A673 (cell line): ENCODE measurements around the gene GLCCI1. TPM values are rescaled to one million over a fixed set of nuclear protein-coding genes. Genes with fewer than 3 reads are reported as not detected.

Experiments
- BruUV-seq: library from RNA; stranded (reverse); fragments of 400-500 nt; replicated peaks from 2 replicates; lab custom pipeline; 2021; lab: Mats Ljungman, UMichigan
- CTCF ChIA-PET: fragments of 300-600 bp; sonication (Branson Sonifier 250); formaldehyde crosslinking; loops from one replicate; lab custom pipeline; 2022; ENCODE audit warnings: antibody characterized with exemption; lab: Charles Lee
- POLR2A ChIA-PET: fragments of 300-600 bp; sonication (Branson Sonifier 250); formaldehyde crosslinking; loops from one replicate; lab custom pipeline; 2022; ENCODE audit warnings: antibody characterized with exemption; ENCODE audit not compliant: low non-redundant PET; lab: Charles Lee
- DNase-seq: peaks from one replicate; pipeline ENCODE4 v3.0.0-alpha.2; 2015; ENCODE audit warnings: low spot score
- H3K27ac ChIP-seq: fragments of 200-600 bp; sonication (generic); 2 replicates; pipeline ENCODE4 v1.5.1; 2016; ENCODE audit warnings: mixed run types, low read depth, mild to moderate bottlenecking, mixed read lengths, antibody characterized with exemption, low read length; ENCODE audit not compliant: poor library complexity, severe bottlenecking
- H3K27me3 ChIP-seq: fragments of 200-600 bp; sonication (generic); replicated peaks from 2 replicates; pipeline ENCODE4 v1.6.1; 2017; ENCODE audit warnings: mixed run types, low read depth, mild to moderate bottlenecking, mixed read lengths, antibody characterized with exemption, low read length; ENCODE audit not compliant: insufficient read depth, poor library complexity
- H3K36me3 ChIP-seq: fragments of 200-600 bp; sonication (generic); 2 replicates; pipeline ENCODE4 v1.6.1; 2016; ENCODE audit warnings: mixed run types, mild to moderate bottlenecking, mixed read lengths, antibody characterized with exemption, low read length; ENCODE audit not compliant: insufficient read depth, poor library complexity, severe bottlenecking
- H3K4me1 ChIP-seq: fragments of 200-600 bp; sonication (generic); 2 replicates; pipeline ENCODE4 v1.6.1; 2017; ENCODE audit warnings: mixed run types, mild to moderate bottlenecking, mixed read lengths, antibody characterized with exemption, low read length; ENCODE audit not compliant: insufficient read depth, poor library complexity, severe bottlenecking
- H3K4me3 ChIP-seq: fragments of 200-600 bp; sonication (generic); 2 replicates; pipeline ENCODE4 v1.5.1; 2016; ENCODE audit warnings: low read depth, mixed run types, mild to moderate bottlenecking, mixed read lengths, low read length; ENCODE audit not compliant: poor library complexity, severe bottlenecking
- H3K9me3 ChIP-seq: fragments of 200-600 bp; sonication (generic); 2 replicates; pipeline ENCODE4 v1.6.1; 2016; ENCODE audit warnings: mixed run types, low read depth, mild to moderate bottlenecking, mixed read lengths, antibody characterized with exemption, low read length; ENCODE audit not compliant: poor library complexity, severe bottlenecking
- CTCF ChIP-seq: fragments of 300-800, 200-600 bp; sonication (generic); conservative IDR thresholded peaks from 2 replicates; pipeline ENCODE4 v1.5.1; 2017; ENCODE audit warnings: low read depth, mild to moderate bottlenecking, antibody characterized with exemption, low read length, moderate library complexity, mixed read lengths
- EZH2 ChIP-seq: fragments of 200-600 bp; sonication (generic); IDR thresholded peaks from 2 replicates; pipeline ENCODE4 v1.6.1; 2017; ENCODE audit warnings: borderline replicate concordance, low read depth, mild to moderate bottlenecking, mixed read lengths, antibody characterized with exemption, low read length; ENCODE audit not compliant: poor library complexity, severe bottlenecking
- intact Hi-C: fragments of 100-400 bp; cut with micrococcal nuclease; formaldehyde crosslinking; loops from one replicate; pipeline ENCODE4 v1.10.0; 2022; ENCODE audit not compliant: unreplicated experiment
- total RNA-seq: library from RNA; stranded (reverse); gene quantifications from 2 replicates; pipeline ENCODE4 v1.2.3, GENCODE V29; 2021

GLCCI1 gene
- total RNA-seq, 1 experiment from 2014 or later: 6.9 TPM

- H3K27me3 ChIP-seq: no peaks in the 10 kb centered on the region
- no peak overlapping the region for H3K27ac ChIP-seq
- intact Hi-C loops: no loop called here
- H3K4me1 ChIP-seq: no peaks in the 10 kb centered on the region
- no peaks in the 10 kb centered on the region for H3K9me3 ChIP-seq
- no peaks in the 10 kb centered on the region for H3K36me3 ChIP-seq
- H3K4me3 ChIP-seq: no peak overlapping the region
- no TSS peak for BruUV-seq
- CTCF ChIA-PET: no interaction called here
- POLR2A ChIA-PET: no interaction called here
- DNase-seq: no peak
- TF ChIP-seq CTCF: no peak
These were observed 157.3 kb downstream of the GLCCI1 start for GRCh38 chr7:8125680-8126444.

GRCh38 chr7:8126601-8127167 lies 158.1 kb downstream of the GLCCI1 start:
- ChIA-PET POLR2A (no interaction called here), CTCF (no interaction called here)
- no peak for TF ChIP-seq EZH2
- no peak for TF ChIP-seq CTCF
- DNase-seq: no peak
- no peak overlapping the region for H3K27ac ChIP-seq
- H3K36me3 ChIP-seq: no peaks in the 10 kb centered on the region
- no peaks in the 10 kb centered on the region for H3K4me1 ChIP-seq
- no TSS peak for BruUV-seq
- H3K27me3 ChIP-seq: no peaks in the 10 kb centered on the region
- H3K9me3 ChIP-seq: no peaks in the 10 kb centered on the region
- intact Hi-C loops: no loop called here
- no peak overlapping the region for H3K4me3 ChIP-seq

GRCh38 chr7:8128449-8129317 lies 160.1 kb downstream of the GLCCI1 start:
- no TSS peak for BruUV-seq
- intact Hi-C loops: no loop called here
- H3K4me3 ChIP-seq: no peak overlapping the region

More at GRCh38 chr7:8128449-8129317, 160.1 kb downstream of the GLCCI1 start:
- no peaks in the 10 kb centered on the region for H3K9me3 ChIP-seq
- no peaks in the 10 kb centered on the region for H3K36me3 ChIP-seq
- H3K27me3 ChIP-seq: no peaks in the 10 kb centered on the region
- no peak overlapping the region for H3K27ac ChIP-seq
- ChIA-PET CTCF (no interaction called here), POLR2A (no interaction called here)
- DNase-seq: no peak
- H3K4me1 ChIP-seq: no peaks in the 10 kb centered on the region
- TF ChIP-seq EZH2 (no peak), CTCF (no peak)
